HG03060 (cell line): ENCODE data around the gene UBR1.

Experiments used
- ATAC-seq: cut with Tn5 transposase; IDR thresholded peaks from one replicate; pipeline ENCODE4 v1.9.1; 2021; ENCODE audit warnings: low read depth, moderate number of reproducible peaks; ENCODE audit not compliant: unreplicated experiment

Gene UBR1

GRCh38 chr15:43111354-43111753 lies 5.5 kb upstream of the UBR1 start:
- ATAC-seq = no peak

GRCh38 chr15:43107751-43108150 lies 1.9 kb upstream of the UBR1 start:
- ATAC-seq = no peak

- no peak for ATAC-seq
Observed at GRCh38 chr15:43106486-43106829, 620 bp upstream of the UBR1 start.

DNA sequence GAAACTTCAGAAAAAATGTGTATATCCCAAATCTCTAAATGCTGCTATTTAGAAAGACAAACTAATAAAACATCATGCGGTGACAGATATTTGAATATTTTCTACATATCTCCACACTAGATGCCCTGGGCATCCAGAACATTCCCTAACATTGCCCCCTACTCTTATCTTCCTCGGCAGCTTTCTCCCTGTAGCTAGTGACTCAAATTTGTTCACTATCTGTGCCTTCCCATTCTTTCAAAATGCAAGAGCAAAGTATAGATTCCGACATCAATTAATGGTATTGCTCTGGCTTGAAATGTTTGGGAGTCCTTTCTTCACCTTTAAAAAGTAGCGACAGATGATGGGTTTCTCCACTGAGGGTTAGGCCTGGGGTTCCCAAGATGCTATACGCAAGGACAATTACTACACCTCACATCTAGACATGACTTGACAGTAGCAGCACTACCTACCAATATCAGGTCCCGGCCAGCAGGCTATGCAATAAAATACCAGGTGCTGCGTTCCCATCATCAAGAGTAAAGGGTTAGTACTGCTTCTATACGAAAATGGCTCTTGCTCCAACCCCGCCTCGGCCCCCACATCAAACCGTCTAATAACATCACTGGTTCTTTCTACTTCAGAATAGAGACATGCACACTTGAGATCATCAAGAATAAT lies 631 bp downstream of the UBR1 start:
- no peak for ATAC-seq

GRCh38 chr15:43104426-43104825 lies 1.4 kb downstream of the UBR1 start:
- no peak for ATAC-seq

GRCh38 chr15:43103907-43104306 lies 1.9 kb downstream of the UBR1 start:
- ATAC-seq = no peak

DNA sequence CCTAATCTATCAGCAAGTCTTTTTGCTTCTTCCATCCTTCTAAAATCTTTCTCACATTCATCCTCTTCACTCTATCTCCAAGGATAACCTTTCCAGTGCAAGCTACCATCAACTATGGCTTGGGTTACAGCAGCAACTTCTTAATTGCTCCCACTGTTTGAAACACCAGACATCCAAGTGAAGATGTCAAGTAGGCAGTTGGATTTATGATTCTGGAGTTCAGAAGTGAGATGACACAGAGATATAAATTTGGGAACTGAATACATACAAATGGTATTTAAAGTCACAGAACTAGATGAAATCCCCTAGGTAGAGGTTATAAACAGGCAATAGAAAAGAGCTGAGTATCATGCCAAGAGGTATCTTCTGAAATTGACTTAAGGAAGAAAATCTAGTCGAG lies 3.7 kb downstream of the UBR1 start:
- ATAC-seq = no peak

GRCh38 chr15:43100971-43101370 lies 4.9 kb downstream of the UBR1 start:
- ATAC-seq = no peak

DNA sequence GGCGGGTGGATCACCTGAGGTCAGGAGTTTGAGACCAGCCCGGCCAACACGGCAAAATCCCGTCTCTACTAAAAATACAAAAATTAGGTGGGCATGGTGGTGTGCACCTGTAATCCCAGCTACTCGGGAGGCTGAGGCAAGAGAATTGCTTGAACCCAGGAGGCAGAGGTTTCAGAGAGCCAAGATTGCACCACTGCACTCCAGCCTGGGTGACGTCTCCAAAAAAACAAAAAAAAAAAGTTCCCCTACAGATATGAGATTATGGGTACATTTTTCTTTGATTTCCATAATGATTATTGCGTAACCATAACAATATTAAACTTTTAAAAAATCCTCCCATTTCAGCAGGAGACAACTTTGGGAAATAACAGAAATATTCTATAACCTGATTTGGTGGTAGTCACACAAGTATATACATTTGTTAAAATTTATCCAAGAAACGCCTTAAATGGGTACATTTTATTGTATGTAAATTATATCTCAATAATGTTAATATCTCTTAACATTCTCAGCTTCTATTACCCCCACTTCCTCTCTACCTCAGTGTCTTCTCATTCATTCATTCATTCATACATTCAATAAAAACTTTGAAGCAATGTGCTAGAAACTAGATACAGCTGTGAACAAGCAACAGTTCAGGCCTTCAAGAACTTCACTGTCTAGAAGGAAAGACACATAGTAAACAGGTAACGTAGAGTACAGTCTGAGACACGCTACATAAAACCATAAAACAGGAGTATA lies 6.6 kb downstream of the UBR1 start:
- no peak for ATAC-seq

DNA sequence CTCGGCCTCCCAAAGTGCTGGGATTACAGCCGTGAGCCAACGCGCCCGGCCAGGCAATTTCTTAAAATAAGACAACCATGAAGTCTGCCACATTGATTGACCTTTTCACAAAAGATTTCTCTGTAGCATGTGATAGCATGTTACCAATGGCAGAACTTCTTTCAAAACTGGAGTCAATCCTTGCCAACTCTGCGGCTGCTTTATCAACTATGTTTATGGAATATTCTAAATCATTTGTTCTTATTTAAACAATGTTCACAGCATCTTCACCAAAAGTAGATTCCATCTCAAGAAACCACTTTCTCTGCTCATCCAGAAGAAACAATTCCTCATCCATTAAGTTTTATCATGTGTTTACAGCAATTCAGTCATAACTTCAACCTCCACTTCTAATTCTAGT lies 9.4 kb downstream of the UBR1 start:
- ATAC-seq = no peak

- no peak for ATAC-seq
Observed at GRCh38 chr15:43095708-43096347, 10.0 kb downstream of the UBR1 start.

- no peak for ATAC-seq
Observed at GRCh38 chr15:43095243-43095642, 10.6 kb downstream of the UBR1 start.

DNA sequence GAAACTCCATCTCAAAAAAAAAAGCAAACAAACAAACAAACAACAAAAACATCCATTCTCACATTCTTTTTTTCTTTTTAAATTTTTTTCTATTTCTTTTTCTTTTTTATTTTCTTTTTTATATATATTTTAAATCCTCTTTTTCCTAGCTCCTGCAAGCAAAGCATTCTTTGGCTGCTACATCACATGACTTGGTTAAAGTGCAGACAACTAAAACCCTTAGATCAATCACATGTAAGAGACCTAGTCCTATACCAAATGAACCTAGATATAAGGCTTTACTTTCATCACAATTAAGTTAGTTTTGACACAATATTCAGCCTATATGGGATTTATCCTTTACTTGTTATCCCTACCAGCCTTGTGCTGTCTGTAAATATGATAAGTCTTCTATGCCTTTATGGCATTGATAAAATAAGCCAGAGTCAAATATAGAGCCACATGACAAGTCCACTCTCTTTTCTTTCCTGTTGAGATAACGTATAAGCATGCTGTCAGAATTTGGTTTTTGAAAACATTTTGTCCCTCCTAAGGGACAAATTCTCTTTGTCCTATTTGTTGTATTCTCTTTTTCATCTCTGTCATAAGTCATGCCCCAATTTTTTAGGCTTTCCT lies 11.3 kb downstream of the UBR1 start:
- no peak for ATAC-seq

DNA sequence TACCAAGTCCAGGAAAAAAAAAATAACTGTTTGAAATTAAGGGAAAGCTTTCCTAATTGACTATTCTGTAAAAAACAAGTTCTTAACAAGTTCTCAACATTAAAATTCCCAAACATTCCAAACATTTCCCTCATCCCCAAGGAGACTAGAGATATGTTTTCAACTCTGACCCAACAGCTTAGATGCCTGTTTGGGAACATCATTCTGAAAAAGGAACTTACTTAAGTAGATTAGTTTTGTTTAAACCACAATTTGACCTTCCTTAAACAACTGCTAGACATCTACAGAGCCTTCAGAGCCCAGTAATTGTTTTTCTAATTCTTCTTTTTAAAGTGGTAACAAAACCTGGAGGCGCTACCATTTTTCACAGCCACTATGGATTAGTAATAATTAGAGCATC lies 12.8 kb downstream of the UBR1 start:
- ATAC-seq = no peak

DNA sequence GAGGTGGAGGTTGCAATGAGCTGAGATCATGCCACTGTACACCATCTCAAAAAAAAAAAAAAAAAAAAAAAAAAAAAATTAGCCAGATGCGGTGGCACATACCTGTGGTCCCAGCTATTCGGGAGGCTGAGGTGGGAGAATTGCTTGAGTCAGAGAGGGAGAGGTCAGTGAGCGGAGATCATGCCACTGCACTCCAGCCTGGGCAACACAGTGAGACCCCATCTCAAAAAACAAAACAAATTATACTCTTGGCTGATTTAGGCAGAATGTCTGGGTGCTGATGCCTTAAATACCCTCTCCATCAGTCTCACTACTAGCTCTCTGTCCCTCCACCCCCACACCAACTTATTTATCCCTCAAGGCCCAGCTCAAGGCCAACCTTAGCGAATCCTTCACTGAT lies 14.0 kb downstream of the UBR1 start:
- no peak for ATAC-seq

DNA sequence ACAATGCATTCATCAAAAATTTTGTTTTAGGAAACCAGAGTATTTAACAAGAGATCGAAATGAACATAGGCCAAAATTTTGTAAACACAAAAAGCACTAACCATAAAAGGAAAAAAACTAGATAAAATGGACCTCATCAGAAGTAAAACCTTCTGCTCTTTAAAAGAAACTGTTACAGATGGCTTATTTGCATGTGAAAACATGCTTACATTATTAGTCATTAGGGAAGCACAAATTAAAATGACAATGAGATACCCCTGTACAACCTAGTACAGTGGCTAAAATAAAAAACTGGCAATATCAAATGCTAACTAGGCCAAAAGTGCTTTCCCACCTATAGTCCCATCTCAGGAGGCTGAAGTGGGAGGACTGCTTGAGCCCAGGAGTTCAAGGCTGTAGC lies 19.3 kb downstream of the UBR1 start:
- no peak for ATAC-seq

DNA sequence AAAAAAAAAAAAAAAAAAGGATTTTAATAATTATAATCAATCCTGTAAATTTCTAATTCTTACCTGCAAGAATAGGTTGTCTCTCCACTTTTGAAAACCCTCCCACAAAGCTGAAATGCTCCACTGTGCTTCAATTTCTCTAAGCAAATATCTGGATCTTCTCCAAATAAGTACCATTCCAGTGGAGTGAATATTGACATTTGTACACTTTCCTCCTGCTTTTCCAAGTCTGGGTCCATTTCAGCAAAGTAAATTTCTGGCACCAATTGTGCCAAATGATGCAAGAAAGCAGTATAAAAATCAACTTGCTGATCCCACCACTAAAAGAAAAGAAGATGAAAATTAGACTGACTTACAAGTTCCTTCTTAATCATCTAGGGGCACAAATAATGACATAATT lies 19.9 kb downstream of the UBR1 start:
- ATAC-seq = no peak

DNA sequence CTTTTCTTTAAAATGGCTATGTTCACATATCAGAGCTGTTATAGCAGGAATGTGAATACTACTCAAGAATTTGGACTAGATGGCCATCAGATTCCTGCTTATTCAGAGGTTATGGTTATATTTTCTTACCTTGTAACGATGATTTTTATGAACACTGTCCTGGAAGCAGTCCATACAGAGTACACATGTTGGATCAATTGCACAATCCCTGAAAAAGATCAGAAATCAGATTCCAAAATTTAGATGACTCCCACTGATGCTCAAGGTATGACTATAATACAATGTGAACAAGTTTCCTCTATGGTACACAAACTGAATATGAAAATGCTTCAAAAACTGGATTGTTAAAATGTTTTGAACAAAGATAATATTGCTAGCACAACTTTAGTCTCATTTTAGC lies 23.3 kb downstream of the UBR1 start:
- ATAC-seq = no peak

DNA sequence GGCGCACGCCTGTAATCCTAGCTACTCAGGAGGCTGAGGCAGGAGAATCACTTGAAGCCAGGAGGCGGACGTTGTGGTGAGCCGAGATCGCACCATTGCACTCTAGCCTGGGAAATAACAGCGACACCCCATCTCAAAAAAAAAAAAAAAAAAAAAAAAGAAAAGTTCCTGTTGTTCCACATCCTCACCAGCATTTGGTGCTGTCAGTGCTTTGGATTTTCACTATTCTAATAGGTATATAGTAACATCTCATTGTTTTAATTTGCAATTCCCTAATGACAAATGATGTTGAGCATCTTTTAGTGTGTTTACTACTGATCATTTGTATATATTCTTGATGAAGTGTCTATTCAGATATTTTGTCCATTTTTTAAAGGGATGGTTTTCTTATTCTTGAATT lies 24.6 kb downstream of the UBR1 start:
- no peak for ATAC-seq

- ATAC-seq = no peak
Observed at GRCh38 chr15:43071451-43071850, 34.4 kb downstream of the UBR1 start.

GRCh38 chr15:43070893-43071292 lies 34.9 kb downstream of the UBR1 start:
- no peak for ATAC-seq

DNA sequence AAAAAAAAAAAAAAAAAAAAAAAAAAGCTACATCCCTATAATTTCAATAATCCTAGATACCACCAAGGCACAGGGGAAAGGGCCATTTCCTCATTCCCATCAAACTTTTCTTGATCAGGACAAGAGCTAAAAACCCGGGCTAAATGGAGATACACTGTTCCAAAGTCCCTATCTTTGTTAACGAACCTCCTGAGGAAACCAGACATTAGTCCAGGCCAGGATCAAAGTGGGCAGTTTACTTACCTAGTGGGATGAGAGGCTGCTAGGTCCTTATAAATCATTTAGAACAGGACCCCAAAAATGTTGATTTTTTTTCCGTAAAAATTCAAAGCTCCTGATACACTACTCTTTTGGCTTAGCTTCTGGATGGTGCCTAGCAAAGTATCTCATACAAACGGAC lies 35.6 kb downstream of the UBR1 start:
- no peak for ATAC-seq
